Measurements from ENCODE around the gene MRAP.
"Not testable (repeated sequence)": the region's sequence is repeated elsewhere in the genome, so short reads cannot be mapped to it uniquely, and the experiment has no call there.

MRAP gene

DNA sequence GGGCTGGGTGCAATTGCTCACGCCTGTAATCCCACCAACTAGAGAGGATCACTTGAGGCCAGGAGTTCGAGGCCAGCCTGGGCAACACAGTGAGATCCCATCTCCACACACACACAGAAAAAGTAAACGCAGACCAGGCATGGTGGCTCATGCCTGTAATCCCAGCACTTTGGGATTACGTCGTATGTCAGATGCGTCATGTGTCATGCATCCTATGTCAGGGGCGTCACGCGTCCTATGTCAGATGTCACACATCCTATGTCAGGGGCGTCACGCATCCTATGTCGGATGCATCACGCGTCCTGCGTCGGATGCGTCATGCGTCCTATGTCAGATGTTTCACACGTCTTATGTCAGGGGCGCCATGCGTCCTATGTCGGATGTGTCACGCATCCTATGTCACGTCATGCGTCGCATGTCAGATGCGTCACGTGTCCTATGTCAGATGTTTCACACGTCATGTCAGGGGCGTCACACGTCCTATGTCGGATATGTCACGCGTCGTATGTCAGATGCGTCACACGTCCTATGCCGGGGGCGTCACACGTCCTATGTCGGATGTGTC is 1.5 kb downstream of the MRAP start:
- DNase-seq (ENCODE audit: low read depth), result no peak

DNA sequence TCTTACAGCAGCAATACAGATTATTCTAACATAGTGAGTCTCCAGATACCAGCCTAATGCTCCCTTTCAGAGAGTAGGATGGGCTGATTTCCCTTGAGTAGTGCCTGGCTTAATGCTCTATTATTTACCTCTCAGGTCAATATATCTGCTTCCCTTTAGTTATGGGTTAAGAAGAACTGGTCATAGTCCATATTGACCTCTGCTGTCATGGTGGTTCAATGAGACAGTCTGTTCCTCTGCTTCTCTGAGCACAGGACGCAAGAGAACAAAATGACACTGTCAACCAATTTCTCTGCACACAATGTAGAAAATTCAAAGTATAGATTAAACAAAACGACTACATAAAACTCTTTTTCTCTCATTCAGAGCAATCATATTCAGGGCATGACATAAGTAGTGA is 2.9 kb downstream of the MRAP start:
- DNase-seq (ENCODE audit: low read depth), result no peak

DNA sequence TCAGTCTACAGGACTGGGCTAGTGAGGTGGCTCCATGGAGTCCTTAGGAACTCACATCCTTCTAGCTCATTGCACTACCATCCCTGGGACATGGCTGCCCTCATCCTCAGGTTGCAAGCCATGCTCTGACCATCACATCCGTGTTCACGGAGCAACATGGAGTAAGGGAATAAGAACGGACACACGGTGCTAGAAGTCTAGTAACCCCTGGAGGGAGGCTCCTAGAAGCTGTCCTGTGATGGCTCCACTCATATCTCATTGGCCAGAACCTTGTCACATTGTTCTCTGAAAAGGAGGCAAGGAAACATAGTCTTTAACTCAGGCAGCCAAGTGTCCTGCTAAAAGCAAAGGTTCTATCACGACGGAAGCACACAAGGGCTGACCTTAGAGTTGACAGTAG is 3.9 kb downstream of the MRAP start:
- DNase-seq (ENCODE audit: low read depth), result no peak

GRCh38 chr21:32303385-32303784 is 4.7 kb downstream of the MRAP start:
- no peak for DNase-seq (ENCODE audit: low read depth)

GRCh38 chr21:32304998-32305397 is 6.3 kb downstream of the MRAP start:
- no peak for DNase-seq (ENCODE audit: low read depth)

DNA sequence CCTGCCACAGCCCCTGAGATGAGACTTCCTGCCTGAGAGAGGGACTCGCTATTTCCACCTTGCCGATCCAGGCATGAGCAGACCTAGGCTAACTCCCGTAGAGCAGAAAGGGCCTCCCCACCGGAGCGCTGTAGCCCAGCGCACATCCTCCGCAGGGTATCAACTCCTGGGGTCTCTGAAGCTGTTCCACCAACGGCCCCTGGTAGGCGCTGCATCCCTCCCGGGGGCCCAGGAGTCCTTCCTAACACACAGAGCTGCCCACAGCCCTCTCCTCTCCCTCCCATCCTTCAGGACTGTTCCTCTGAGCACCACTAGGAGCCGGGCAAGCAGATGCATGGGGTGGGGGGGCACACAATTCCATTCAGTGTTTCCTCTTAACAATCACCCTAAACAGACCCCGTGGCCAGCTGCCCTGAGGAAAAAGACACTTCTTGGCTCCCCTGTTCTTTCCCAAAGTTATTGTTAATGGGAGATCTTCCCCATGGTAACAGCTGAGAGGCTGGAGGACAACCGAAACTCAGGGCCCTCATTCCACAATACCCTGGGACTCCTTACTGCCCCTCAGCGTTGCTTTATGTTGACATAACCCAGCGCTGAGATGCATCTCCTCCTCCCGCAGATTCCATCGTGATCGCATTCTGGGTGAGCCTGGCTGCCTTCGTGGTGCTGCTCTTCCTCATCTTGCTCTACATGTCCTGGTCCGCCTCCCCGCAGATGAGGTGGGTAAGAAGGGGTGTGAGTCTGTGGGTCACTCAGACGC is 7.5 kb downstream of the MRAP start:
- no peak for DNase-seq (ENCODE audit: low read depth)

DNA sequence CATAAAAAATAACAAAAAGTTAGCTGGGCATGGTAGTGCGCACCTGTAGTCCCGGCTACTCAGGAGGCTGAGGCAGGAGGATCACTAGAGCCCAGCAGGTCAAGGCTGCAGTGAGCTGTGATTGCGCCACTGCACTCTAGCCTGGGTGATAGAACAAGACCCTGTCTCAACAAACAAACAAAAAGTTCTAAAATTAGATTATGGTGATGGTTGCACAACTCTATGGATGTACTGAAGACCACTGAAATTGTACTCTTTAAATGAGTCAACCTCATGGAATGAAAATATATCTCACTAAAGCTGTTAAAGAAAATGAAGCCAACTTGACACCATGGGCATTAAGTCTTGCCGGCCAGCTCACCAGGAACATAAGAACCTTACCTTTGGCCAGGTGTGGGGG is 9.1 kb downstream of the MRAP start:
- no peak for DNase-seq (ENCODE audit: low read depth)

GRCh38 chr21:32308696-32309095 is 10.0 kb downstream of the MRAP start:
- no peak for DNase-seq (ENCODE audit: low read depth)

- DNase-seq (ENCODE audit: low read depth), result no peak
Measured at GRCh38 chr21:32309906-32310460, 11.3 kb downstream of the MRAP start.

- DNase-seq (ENCODE audit: low read depth), result not testable (repeated sequence)
Measured at GRCh38 chr21:32310976-32311375, 12.3 kb downstream of the MRAP start.

GRCh38 chr21:32311621-32312020 is 13.0 kb downstream of the MRAP start:
- DNase-seq (ENCODE audit: low read depth), result no peak

DNA sequence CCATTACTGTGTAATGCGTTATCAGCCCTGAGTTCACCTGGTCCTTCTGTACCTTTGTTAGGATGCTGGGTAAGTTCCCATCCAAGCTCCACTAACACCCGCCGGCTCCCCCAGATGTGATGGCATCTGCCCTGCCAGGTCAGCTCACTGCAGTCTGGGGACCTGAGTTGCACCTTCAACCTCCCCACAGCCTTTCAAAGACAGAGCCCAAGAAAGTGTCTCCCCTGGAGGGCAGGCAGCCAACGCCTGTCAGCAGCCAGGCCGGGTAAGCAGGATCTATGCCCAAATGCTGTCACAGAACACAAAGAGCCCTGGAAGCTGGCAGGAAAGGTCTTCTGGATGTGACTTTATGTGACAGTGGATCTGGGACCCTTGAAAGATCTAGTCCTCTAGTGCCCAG is 13.7 kb downstream of the MRAP start:
- no peak for DNase-seq (ENCODE audit: low read depth)

GRCh38 chr21:32312976-32313375 is 14.3 kb downstream of the MRAP start:
- DNase-seq (ENCODE audit: low read depth), result no peak

- DNase-seq (ENCODE audit: low read depth), result no peak
Measured at GRCh38 chr21:32314806-32315205, 16.2 kb downstream of the MRAP start.

- no peak for DNase-seq (ENCODE audit: low read depth)
Measured at GRCh38 chr21:32315511-32316281, 17.0 kb downstream of the MRAP start.

GRCh38 chr21:32316361-32317215 is 17.9 kb downstream of the MRAP start:
- DNase-seq (ENCODE audit: low read depth), result no peak

GRCh38 chr21:32317726-32318125 is 19.1 kb downstream of the MRAP start:
- no peak for DNase-seq (ENCODE audit: low read depth)

DNA sequence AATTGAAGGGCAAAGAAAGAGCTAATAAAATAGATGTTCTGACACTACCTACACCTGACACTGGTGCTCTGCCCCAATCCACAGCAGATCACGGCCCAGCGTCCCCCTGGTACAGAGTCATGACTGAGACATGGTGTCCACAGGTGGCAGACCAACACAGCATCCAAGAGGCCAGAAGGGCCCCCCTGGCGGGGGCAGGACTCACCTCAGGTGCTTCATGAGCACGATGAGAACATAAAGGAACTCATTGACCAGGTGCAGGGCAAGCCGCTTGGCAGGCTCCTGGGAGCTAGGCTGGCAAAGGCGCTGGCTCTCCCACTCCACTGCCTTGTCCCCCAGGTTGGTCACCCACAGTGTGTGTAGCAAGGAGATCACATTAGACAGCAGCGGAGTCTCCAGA is 20.4 kb downstream of the MRAP start:
- no peak for DNase-seq (ENCODE audit: low read depth)

DNA sequence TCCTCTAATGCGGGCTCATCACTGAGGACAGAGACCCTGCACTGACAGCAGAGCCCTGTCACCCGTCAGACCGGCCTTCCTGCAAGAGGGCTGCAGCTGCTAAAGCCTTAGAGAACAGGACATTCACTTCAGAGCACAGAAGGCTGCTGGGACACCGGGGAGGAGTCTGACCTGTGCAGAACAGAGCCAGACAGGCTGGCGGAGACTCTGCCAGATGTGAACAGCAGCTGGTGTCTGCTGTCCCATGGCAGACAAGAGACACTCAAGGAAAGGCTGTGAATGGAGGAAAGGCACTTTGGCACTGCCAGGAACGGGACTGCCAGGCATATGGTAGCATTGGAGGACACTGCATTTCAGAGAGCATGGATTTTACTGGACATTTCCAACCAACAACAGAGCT is 21.4 kb downstream of the MRAP start:
- no peak for DNase-seq (ENCODE audit: low read depth)

GRCh38 chr21:32320726-32321125 is 22.1 kb downstream of the MRAP start:
- DNase-seq (ENCODE audit: low read depth), result no peak

GRCh38 chr21:32321480-32321879 is 22.8 kb downstream of the MRAP start:
- DNase-seq (ENCODE audit: low read depth), result no peak

DNA sequence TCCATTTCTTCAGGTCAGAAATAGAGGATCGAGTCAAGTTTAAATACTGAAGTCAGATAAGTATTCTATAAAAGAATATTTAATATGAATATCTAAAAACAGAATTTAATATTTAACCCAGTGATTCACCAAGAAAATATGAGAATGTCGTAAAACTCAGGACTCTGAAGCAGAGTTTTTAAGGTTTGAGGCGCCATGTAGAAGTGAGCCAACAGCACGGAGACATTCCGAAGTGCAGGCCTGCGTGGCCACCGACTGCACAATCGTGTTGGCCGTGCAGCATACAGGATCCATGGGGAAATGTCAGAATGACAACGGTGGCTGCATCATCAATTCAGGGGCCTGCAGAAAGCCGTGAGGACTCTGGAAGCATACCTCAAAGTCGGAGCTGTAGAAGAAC is 23.4 kb downstream of the MRAP start:
- DNase-seq (ENCODE audit: low read depth), result no peak
